G401.6 (cell line): ENCODE measurements around the gene SEC31A.
"Not testable (repeated sequence)": the region's sequence is repeated elsewhere in the genome, so short reads cannot be mapped to it uniquely, and the experiment has no call there.

Experiments
- FAIRE-seq: peaks from 2 replicates; lab custom pipeline; 2012; peaks lifted over from hg19 to GRCh38; lab: Jason Lieb, UNC

The SEC31A gene

GRCh38 chr4:82896755-82897154 is 5.8 kb upstream of the SEC31A start:
- no peak for FAIRE-seq

DNA sequence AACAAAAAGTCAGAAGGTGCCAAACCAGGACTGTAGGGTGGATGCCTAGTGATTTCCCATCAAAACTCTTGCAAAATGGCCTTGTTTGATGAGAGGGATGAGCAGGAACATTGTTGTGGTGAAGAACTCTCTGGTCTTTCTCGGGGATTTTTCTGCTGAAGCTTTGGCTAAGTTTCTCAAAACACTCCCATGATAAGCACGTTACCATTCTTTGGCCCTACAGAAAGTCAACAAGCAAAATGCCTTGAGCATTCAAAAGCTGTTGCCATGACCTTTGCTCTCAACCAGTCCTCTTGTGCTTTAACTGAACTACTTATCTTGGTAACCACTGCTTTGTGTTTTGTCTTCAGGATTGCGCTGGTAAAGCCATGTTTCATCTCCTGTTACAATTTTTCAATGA is 3.0 kb upstream of the SEC31A start:
- no peak for FAIRE-seq

- no peak for FAIRE-seq
Measured at GRCh38 chr4:82892467-82892802, 1.5 kb upstream of the SEC31A start.

- peak; percentile 83 for FAIRE-seq
Measured at GRCh38 chr4:82891707-82892466, 934 bp upstream of the SEC31A start.

GRCh38 chr4:82890528-82890900 is 439 bp downstream of the SEC31A start:
- FAIRE-seq: no peak

GRCh38 chr4:82889287-82889686 is 1.7 kb downstream of the SEC31A start:
- no peak for FAIRE-seq

- no peak for FAIRE-seq
Measured at GRCh38 chr4:82886147-82886942, 4.6 kb downstream of the SEC31A start.

GRCh38 chr4:82885410-82885809 is 5.5 kb downstream of the SEC31A start:
- FAIRE-seq: no peak

DNA sequence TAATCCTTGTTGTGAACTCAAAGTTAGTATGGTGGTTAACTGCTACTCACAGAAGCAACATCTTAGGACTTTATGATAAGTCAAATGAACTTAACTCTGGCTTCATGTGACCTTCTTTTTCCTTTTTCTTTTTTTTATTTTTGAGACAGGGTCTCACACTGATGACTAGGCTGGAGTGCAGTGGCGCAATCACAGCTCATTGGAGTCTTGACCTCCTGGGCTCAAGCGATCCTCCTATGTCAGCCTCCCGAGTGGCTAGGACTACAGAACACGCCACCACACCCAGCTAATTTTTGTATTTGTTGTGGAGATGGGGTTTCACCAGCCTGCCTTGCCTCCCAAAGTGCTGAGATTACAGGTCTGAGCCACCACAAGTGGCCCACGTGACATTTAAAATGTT is 22.4 kb downstream of the SEC31A start:
- no peak for FAIRE-seq

DNA sequence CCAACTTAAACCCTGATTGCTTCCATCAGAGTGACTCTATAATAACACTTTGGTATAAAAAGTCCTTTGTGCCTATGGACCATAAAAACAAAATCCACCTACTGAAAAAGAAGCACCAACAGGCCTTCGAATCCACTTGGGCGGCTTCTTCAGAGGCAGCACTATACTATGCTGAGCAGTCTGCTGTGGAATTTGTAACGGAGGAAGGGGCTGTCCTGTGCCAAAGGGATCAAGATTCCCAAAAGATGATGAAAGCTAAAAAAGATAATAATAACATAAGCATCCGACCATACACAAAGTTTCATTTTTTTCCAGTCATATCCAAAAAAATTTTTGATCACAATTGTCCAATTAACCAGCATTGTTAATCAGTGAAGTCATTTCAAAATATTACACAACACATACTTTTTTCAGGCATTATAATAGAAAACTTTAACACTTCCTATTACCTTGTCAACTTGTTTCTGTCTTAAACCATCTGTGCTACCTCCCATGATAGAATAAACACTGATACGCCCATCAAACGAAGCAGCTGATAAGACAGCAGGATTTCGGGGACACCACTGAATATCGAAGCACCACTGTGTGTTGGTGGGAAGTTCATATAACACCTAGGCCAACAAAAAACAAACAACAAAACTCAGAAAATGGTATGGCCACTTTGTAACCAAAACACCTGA is 24.1 kb downstream of the SEC31A start:
- FAIRE-seq: no peak

DNA sequence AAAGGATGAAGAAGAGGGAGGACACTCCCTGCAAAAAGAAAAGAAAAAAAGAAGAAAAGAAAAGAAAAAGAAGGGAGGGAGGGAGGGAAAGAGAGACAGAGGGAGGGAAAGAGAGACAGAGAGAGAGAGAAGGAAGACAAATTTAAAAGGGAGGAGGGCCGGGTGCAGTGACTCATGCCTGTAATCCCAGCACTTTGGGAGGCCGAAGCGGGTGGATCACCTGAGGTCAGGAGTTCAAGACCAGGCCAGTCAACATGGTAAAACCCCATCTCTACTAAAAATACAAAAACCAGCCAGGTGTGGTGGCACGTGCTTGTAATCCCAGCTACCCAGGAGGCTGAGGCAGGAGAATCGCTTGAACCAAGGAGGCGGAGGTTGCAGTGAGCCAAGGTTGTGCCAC is 24.9 kb downstream of the SEC31A start:
- not testable (repeated sequence) for FAIRE-seq

GRCh38 chr4:82865592-82865991 is 25.4 kb downstream of the SEC31A start:
- peak; percentile 31 for FAIRE-seq

DNA sequence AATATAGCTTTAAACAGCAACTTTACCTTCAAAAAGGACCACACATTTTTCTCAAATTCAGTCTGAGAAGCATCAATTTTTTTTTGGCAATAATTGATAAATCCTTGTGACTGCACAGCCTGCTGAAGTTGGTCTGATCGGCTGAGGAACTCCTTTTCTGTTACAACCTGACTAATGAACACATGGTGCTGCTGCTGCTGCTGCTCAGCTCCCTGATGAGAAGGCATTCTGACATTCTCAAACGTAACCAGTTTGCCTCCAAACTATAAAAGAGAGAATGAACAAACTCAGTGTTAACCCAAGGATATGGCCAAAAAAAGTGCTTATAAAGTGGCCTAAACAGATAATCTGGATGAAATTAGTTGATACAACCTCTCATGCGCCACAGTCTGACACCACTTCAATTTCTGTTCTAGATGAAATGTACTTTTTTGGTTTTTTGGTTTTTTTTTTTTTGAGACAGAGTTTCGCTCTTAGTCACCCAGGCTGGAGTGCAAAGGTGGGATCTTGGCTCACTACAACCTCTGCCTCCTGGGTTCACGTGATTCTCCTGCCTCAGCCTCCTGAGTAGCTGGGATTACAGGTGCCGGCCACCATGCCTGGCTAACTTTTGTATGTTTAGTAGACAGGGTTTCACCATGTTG is 26.5 kb downstream of the SEC31A start:
- no peak for FAIRE-seq

DNA sequence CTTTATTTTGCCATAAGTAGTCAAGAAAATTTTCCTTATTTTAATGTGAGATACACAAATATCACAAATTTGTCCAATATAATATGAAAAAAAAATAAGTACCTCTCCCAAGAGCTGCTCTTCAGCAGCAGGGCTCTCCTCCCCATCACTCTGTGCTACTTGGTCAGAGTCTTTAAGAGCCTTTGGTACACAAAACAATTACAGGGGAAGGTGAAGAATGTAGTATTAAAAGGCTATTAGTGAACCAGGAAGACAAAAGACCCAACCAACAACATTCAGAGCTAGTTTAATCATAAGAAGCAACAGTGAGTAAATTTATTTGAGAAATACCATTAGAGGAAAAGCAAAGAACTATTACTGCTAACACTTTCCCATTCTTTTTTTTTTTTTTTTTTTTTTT is 29.4 kb downstream of the SEC31A start:
- FAIRE-seq: no peak

GRCh38 chr4:82860487-82860886 is 30.5 kb downstream of the SEC31A start:
- not testable (repeated sequence) for FAIRE-seq

DNA sequence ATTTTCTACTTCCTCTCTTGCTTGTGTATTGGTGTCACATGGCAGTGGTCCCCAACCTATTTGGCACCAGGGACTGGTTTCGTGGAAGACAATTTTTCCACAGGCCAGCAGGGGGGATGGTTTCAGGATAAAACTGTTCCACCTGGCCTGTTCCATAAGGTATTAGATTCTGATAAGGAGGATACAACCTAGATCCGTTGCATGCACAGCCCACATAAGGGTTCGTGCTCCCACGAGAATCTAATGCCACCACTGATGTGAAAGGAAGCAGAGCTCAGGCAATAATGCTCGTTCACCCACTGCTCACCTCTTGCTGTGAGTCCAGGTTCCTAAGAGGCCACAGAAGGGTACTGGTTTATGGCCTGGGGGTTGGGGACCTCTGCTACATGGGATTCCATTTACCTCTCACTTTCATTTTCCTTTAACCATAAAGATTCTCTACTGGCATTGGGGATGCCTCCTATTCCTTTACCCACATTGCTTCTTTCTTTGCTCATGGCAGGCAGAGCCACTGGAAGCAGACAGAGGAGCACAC is 38.1 kb downstream of the SEC31A start:
- FAIRE-seq: no peak

- FAIRE-seq: peak; percentile 94
Measured at GRCh38 chr4:82851885-82852750, 38.8 kb downstream of the SEC31A start.

DNA sequence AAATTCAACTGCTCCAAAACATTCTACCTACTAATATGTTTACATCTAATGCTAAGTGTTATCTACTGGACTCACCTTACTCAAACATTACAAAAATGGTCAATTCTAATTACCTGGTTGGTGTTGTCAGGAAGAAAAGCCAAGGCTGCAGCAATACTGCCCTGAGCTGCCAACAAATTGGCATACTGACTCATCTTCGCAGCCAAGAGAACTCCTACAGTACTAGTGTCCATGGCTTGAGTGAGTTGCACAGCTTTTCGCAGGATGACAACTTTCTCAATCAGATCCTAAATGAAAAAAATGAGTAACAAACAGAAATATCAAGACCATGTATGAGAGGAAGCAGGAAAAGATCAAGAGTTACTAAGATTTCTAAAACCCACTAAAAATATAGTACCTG is 39.6 kb downstream of the SEC31A start:
- no peak for FAIRE-seq

- no peak for FAIRE-seq
Measured at GRCh38 chr4:82850684-82851083, 40.3 kb downstream of the SEC31A start.

- no peak for FAIRE-seq
Measured at GRCh38 chr4:82848706-82849105, 42.2 kb downstream of the SEC31A start.

GRCh38 chr4:82842593-82842992 is 48.4 kb downstream of the SEC31A start:
- peak; percentile 13 for FAIRE-seq

DNA sequence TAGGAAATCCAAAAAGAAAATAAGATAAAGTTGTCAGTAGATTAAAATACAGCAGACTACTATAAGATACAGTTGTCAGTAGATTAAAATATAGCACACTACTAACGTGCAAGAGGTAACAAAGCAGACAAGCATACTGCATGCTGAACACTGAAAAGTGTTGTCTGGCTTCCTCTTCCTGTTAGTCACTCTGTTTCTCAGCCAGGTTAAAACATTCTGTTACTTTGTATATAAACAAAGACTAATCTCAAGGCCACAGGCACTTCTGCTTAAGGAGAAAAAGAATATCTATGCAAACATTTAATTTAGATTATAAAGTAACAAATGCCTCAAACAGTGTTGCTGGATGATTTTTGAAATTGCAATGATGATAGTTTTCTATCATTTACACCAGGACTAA is 51.3 kb downstream of the SEC31A start:
- FAIRE-seq: no peak
